8988T (cell line): ENCODE measurements around the gene PNMA6F.
"Not testable (repeated sequence)": the region's sequence is repeated elsewhere in the genome, so short reads cannot be mapped to it uniquely, and the experiment has no call there.

Source experiments
- DNase-seq: peaks from one replicate; pipeline ENCODE4 v3.0.0; 2011

The PNMA6F gene

DNA sequence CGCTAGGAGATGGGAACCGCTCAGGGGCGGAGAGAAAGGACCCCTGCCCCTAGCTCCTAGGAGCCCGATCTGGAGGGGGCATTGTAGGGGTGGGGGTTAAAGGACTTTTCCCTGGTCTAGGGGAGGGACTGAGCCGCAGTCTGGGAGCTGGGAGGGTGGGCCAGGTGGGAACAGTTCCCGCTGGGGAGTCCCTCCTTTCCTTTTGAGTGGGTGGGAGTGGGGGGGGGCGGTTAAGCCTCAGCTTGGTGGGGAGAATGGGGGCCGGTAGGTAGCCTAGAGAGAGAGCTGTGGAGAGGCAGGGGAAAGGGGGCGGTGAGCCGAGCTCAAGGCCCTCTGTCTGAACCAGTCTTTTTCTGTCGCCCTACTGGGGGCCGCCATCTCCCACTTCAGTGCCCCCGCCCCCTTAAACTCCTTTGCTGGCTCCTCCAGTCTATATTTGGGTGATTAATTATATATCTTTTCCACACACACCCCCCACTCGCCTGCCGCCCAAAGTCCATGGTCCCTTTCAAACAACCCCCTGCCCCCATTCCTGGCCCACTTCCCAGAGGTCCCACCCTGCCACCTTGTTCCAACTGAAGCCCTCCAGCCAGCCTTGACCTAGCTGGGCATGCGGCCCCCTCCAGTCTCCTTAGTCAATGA lies 13.2 kb upstream of the PNMA6F start:
- no peak for DNase-seq

DNA sequence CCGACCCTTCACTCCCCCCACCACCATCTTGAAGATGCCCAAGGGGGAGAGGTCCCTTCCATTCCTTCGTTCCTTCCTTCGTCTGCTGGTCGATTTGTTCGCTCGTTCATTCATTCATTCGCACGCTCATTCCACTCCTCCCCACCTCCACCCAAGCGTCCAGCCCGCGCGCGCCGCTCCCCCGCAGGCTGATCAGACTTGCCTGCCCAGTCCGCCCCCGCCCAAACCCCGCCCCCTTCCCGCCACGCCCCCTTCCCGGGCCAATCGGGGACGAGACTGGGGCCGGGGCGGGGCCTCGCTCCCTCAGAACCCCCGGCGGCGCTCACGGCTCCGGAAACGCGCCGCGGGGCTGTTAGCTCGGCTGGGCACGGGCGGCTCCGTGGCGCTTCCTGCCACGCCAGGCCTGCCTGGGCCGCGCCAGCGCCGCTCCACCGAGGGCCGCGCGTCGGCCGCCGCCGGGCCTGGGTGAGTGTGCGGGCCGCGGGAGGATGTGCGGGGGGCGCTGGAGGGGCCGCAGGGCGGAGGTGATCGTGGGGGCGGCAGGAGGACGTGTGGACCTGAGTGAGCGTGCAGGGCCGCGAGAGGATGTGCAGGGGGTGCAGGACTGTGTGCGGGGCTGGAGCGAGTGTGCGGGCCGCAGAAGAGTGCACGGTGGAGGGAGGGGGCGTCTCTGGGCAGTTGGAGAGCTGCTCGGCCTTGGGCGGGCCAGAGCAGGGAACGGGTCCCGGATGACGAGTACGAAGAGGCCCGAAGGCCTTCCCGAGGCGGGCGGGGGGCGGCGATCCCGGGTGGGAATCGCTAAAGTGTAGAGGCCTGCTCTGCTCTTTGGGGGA lies 12.5 kb upstream of the PNMA6F start, which contains the start of gene ZNF275:
TSS of gene ZNF275 (plus strand) at position 333 of the 833 bp plus-strand sequence. CDS start 2,527 bp downstream, outside the sequence.
- DNase-seq = peak; percentile 57

DNA sequence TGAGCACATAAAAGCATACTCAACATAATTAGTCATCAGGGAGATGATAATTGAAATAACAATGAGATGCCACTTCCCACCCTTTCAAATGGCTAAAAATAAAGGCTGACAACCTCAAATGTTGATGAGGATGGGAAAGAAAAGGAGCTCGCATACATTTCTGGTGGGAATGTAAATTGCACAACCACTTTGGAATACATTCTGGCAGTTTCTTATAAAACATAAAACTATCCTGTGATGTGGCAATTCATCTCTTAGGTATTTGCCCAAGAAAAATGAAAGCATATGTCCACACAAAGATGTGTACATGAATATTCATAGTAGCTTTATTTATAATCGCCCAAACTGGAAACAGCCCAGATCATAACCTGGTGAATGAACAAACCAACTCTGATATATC lies 11.7 kb upstream of the PNMA6F start:
- DNase-seq = no peak

DNA sequence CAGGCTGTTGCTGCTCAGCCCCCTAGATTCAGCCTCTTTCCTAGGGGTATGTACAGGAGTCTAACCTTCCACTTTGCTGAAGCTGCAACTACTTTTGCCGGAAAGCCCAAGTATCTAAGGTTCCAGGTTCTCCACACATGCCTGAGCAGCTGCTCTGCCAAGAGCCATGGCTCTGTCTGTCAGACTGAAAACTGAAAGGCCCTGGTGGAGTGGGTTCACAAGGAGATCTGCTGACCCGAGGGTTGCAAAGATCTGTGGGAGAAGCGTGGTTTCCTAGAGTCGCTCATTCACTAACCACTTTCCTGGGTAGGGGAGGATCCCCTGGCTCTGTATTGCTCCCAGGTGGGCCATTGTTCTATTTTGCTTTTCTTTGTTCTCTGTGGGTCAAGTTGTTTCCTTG lies 6.0 kb upstream of the PNMA6F start:
- DNase-seq = no peak

DNA sequence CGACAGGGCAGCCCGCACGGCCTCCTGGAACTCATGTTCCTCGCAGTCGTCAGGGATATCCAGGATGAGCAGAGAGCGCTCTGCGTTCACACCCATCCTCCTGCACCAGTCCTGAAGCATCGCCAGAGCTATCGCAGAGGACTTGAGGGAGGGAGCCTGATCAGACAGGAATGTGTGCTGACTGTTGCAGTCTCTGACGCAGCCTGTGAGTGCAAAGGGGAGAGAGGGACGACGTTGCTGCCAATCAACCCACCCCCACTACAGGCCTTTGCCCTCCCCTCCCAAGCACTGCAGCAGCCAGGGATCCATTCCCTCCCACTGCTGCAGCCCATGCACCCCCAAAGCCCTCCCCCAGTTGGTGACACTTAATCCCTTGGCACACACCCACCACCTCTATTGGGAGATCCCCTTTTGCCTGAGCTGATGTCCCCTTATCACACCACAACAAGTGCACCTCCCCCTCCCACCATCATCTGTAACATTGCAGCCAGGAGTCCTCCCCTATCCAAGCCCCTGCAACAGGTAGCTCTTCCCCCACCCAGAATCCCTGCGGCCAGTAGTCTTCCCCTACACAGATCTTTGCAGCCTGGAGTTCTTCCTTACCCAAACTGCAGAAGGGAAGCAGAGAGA lies 897 bp downstream of the PNMA6F start:
- DNase-seq = no peak

GRCh38 chrX:153320047-153320443 lies 1.5 kb downstream of the PNMA6F start:
- not testable (repeated sequence) for DNase-seq

- DNase-seq = no peak
These were observed 2.1 kb downstream of the PNMA6F start for GRCh38 chrX:153319295-153320046.

- DNase-seq = no peak
These were observed 2.8 kb downstream of the PNMA6F start for GRCh38 chrX:153318811-153319210.

DNA sequence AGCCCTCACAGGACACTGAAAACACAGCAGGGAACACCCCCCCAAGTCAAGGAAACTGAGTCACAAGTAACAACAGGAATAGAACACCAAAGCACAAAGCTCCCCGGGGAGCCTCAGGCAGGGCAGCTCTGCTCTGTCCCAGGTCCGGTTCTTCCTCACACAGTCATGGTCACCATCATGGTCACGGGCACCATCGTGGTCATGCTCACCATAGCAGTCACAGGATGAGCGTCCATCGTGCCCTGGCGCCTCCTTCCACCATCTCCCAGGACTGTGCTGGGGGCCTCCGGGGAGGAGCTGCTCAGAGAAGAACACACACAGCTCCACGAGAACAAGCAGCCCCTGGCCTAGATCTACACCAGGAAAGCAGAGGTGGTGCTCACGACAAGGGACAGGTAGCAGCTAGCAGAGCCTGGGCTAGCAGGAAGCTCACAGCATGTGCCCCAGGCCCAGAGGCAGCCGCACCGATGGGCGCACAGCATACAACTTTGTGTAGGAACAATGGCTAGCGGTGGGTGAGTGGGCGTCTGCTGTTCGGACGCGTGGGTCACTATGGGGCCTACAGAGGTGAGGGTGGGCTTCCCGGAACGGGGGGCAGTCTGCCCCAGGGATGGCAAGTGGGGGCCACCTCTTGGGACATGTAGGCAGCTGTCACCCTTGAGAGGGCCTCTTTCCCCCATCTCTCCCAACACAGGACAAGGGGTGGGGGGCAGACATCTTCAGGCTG lies 3.4 kb downstream of the PNMA6F start:
- no peak for DNase-seq

DNA sequence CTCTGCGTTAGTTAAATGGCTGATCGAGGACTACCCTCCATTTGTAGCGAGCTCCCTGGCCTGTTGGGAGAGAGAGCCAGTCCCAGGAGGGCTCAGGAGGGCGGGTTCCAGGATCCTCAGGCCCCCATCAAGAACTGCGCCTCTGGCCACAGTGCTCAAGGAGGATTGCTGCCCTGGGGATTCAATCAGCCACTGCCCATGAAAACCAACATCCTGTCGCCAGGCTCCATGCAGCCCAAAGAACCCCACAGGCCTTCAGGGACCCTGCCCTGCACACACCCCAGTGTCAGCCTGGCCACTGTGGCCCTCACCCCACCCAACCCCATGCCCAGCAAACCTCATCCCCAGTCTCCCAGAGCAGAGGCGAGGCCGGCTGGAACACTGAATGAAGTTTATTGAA lies 4.3 kb downstream of the PNMA6F start:
- no peak for DNase-seq

- DNase-seq = no peak
These were observed 8.7 kb downstream of the PNMA6F start for GRCh38 chrX:153312842-153313241.

- no peak for DNase-seq
These were observed 9.5 kb downstream of the PNMA6F start for GRCh38 chrX:153312041-153312440.

- DNase-seq = no peak
These were observed 10.7 kb downstream of the PNMA6F start for GRCh38 chrX:153310901-153311300.

GRCh38 chrX:153307276-153308178 lies 14.0 kb downstream of the PNMA6F start:
- no peak for DNase-seq

DNA sequence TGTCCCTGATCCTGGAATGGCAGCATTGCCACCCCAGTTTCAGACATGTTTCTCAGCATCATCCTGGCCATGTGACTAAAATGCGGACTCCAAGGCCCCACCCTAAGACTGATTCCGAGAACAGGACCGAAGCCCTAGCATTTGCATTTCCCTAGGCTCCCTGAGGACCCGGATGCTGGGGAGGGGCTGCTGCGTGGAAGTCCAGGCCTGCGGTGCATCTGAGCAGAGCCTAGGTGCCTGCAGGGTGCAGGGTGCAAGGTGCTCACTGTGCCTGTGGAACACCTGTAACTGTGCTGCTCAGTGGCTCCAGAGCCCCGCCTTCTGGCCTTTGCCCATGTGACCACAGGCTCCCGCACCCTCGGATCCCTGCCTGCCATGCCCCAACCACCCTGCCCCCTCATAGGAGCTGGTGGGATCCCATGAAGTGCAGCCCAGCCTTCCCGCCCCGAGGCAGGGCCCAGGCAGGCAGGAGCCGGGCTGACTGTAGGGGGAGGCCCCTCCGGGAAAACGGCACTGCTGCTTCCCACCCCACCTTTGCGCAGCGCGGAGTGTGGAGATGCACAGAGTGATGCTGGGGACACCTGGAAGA lies 14.9 kb downstream of the PNMA6F start:
- no peak for DNase-seq

DNA sequence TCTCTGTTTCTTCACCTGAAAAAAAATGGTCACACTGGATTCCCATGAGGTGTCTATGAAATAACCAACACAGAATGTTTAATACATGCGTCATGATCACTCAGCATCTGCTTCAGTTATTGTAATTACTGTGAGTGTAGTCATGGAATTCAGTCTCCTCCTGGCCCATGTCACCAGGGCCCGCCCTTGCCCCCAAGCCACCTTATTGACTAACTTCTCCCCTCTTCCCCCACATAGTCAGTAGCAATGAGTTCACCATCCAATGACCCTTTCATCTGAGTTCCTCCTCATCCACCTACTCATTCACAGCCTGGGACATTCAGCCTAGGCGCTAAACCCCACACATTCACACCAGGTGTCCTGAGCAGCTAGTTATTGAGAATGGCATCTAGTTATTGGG lies 15.6 kb downstream of the PNMA6F start:
- DNase-seq = no peak

- DNase-seq = no peak
These were observed 16.4 kb downstream of the PNMA6F start for GRCh38 chrX:153304988-153305736.

DNA sequence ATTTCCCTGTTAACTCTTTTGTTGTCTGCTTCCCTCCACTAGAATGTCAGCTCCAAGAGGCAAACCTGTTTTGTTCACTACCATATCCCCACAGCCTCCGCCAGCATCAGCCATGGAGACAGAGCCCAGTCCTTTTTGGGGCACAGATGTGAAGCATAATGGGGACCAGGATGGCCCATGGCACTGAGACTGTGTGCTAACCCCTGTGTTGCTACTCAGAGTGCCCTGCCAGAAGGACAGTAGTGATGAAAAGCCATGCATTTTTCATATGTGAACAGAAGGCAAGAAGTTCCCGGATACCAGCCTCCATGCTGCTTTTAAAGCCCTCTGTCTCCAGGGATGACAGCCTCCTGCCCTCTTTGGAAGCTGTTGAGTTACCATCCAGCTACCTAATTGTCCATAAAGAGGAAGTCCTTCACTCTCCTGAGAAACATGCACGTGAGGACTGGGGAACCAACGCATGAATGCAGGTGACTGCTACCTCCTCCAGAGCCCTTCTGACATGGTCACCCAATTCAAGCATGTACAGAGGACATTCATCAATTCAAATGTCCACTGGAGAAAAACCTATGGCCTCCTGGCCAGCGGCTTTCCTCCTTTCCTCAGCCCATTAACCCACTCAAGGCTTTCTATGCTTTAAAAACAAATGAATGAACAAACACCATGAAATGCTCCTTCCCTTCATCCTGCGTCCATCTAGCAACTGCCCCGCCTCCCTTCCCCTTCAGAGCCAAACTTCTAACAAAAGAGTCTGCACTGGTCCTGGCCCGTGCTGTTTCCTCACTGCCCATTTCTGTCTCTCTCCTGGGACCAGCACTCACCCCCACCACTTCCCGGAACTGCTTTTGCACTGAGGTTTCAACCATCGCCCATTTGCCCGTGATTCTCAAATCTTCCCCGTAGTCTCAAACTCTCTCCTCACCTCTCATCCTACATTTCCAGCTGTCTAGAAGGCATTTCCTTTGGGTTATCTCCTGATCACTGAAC lies 18.0 kb downstream of the PNMA6F start:
- DNase-seq = no peak

DNA sequence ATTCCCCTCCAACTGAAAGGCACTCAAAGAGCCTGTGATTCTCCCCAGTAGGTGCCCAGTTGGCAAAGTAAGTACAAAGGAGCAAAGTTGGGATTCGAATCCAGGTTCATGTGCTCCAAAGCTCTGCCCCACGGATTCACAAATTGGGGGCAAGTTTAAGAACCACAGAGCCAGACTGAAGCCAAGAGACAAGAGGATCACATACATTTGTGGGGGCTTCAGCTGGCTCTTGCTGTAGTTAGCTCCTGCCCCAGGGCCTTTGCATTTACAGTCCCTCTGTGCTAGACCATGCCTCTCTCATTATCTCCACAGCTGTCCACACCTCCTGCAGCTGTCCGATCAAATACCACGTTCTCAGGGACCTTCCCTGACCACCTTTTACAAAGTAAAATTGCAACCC lies 18.8 kb downstream of the PNMA6F start:
- no peak for DNase-seq
